Measurements from ENCODE around the gene EIF3M. TPM values are rescaled to one million over a fixed set of nuclear protein-coding genes. Genes with fewer than 3 reads are reported as not detected.

Gene EIF3M
- total and polyA plus RNA-seq, 4 donors = 115 to 223 (median 142) TPM

DNA sequence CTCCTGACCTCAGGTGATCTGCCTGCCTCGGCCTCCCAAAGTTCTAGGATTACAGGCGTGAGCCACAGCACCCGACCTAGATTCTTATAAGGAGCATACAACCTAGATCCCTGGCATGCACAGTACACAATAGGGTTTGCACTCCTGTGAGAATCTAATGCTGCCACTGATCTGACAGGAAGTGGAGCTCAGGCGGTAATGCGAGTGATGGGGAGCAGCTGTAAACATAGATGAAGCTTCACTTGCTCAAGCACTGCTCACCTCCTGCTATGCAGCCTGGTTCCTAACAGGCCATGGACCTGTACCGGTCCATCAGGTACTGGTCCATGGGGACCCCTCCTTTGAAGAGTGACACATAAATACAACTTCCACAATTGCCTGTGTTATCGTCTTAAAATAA, 44.8 kb upstream of the EIF3M start:
- H3K4me3 ChIP-seq (ENCODE audit: low read depth in 1 of 3, low read length in 3 of 3) = no peak overlapping the region
- 89% methylated on average over 7 of the region's 7 CpGs for WGBS
- H3K9me3 ChIP-seq (ENCODE audit: control insufficient read depth in 4 of 4, low read length in 3 of 4) = peaks cover 0 to 2% (median 0%) of the 10 kb centered on the region in 4 donors
- DNase-seq (ENCODE audit: low spot score) = no peak
- no peak overlapping the region for H3K9ac ChIP-seq (ENCODE audit: low read depth in 1 of 2, low read length in 2 of 2)
- TF ChIP-seq FOXA1 (IDR thresholded peaks at IDR 0.05) (no peak), SP1 (IDR thresholded peaks at IDR 0.05) (no peak), NR2F2 (IDR thresholded peaks at IDR 0.05) (no peak), ZBTB33 (IDR thresholded peaks at IDR 0.05) (no peak), ATF3 (IDR thresholded peaks at IDR 0.05) (no peak), FOXA2 (IDR thresholded peaks at IDR 0.05) (no peak), GABPA (IDR thresholded peaks at IDR 0.05 in 1 of 2, conservative IDR thresholded peaks at IDR 0.05 in 1 of 2) (no peak), RXRA (IDR thresholded peaks at IDR 0.05) (no peak), YY1 (IDR thresholded peaks at IDR 0.05) (no peak), JUND (IDR thresholded peaks at IDR 0.05) (no peak), TAF1 (conservative IDR thresholded peaks at IDR 0.05) (no peak), HNF4A (conservative IDR thresholded peaks at IDR 0.05) (no peak), HNF4G (IDR thresholded peaks at IDR 0.05) (no peak)
- TF ChIP-seq, protein P1, sequence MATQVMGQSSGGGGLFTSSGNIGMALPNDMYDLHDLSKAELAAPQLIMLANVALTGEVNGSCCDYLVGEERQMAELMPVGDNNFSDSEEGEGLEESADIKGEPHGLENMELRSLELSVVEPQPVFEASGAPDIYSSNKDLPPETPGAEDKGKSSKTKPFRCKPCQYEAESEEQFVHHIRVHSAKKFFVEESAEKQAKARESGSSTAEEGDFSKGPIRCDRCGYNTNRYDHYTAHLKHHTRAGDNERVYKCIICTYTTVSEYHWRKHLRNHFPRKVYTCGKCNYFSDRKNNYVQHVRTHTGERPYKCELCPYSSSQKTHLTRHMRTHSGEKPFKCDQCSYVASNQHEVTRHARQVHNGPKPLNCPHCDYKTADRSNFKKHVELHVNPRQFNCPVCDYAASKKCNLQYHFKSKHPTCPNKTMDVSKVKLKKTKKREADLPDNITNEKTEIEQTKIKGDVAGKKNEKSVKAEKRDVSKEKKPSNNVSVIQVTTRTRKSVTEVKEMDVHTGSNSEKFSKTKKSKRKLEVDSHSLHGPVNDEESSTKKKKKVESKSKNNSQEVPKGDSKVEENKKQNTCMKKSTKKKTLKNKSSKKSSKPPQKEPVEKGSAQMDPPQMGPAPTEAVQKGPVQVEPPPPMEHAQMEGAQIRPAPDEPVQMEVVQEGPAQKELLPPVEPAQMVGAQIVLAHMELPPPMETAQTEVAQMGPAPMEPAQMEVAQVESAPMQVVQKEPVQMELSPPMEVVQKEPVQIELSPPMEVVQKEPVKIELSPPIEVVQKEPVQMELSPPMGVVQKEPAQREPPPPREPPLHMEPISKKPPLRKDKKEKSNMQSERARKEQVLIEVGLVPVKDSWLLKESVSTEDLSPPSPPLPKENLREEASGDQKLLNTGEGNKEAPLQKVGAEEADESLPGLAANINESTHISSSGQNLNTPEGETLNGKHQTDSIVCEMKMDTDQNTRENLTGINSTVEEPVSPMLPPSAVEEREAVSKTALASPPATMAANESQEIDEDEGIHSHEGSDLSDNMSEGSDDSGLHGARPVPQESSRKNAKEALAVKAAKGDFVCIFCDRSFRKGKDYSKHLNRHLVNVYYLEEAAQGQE (IDR thresholded peaks at IDR 0.05) = no peak
- TF ChIP-seq, protein P2, sequence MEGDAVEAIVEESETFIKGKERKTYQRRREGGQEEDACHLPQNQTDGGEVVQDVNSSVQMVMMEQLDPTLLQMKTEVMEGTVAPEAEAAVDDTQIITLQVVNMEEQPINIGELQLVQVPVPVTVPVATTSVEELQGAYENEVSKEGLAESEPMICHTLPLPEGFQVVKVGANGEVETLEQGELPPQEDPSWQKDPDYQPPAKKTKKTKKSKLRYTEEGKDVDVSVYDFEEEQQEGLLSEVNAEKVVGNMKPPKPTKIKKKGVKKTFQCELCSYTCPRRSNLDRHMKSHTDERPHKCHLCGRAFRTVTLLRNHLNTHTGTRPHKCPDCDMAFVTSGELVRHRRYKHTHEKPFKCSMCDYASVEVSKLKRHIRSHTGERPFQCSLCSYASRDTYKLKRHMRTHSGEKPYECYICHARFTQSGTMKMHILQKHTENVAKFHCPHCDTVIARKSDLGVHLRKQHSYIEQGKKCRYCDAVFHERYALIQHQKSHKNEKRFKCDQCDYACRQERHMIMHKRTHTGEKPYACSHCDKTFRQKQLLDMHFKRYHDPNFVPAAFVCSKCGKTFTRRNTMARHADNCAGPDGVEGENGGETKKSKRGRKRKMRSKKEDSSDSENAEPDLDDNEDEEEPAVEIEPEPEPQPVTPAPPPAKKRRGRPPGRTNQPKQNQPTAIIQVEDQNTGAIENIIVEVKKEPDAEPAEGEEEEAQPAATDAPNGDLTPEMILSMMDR (IDR thresholded peaks at IDR 0.05; ENCODE audit: low read depth, low read length, missing input control) = no peak
- H3K27me3 ChIP-seq (ENCODE audit: control insufficient read depth in 4 of 4, insufficient read depth in 4 of 4, low read length in 3 of 4) = no peaks in the 10 kb centered on the region
- no peak overlapping the region for H3K27ac ChIP-seq (ENCODE audit: low read depth in 1 of 2, low read length in 2 of 2)
- no peaks in the 10 kb centered on the region for H3K4me1 ChIP-seq (ENCODE audit: control insufficient read depth in 4 of 4, insufficient read depth in 4 of 4, low read length in 3 of 4)
- no peaks in the 10 kb centered on the region for H3K36me3 ChIP-seq (ENCODE audit: control insufficient read depth in 4 of 4, insufficient read depth in 3 of 4, low read depth in 1 of 4, low read length in 3 of 4)

DNA sequence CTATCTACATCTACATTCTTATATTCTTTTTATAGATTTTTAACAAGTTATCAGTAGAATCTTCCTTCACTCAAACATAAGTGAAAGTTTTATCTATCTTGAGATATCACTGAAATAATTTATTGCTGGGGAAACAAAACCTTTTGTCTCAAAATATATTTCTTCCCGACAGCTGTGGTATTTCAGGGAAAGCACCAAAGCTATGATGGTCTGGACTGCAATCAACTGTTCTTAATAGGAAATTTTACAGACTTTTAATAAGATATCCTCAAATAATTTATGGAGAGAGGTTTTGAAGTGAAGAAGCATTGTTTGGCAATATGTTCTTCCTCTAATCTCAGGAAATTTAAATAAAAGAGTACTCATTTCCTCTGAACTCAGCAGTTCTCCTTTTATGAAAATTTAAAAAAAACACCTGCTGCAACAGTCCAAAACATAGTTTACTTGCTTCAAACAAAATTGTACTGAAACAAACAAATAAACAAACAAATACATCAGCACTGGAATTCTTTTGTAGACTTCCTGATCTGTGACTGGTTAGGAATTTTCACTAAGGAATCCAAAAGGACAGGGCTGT, 33.9 kb upstream of the EIF3M start:
- Histone ChIP-seq H3K36me3 (ENCODE audit: control insufficient read depth in 4 of 4, insufficient read depth in 3 of 4, low read depth in 1 of 4, low read length in 3 of 4) (no peaks in the 10 kb centered on the region), H3K9ac (ENCODE audit: low read depth in 1 of 2, low read length in 2 of 2) (no peak overlapping the region), H3K27me3 (ENCODE audit: control insufficient read depth in 4 of 4, insufficient read depth in 4 of 4, low read length in 3 of 4) (no peaks in the 10 kb centered on the region), H3K9me3 (ENCODE audit: control insufficient read depth in 4 of 4, low read length in 3 of 4) (no peaks in the 10 kb centered on the region), H3K4me3 (ENCODE audit: low read depth in 1 of 3, low read length in 3 of 3) (no peak overlapping the region), H3K4me1 (ENCODE audit: control insufficient read depth in 4 of 4, insufficient read depth in 4 of 4, low read length in 3 of 4) (no peaks in the 10 kb centered on the region), H3K27ac (ENCODE audit: low read depth in 1 of 2, low read length in 2 of 2) (no peak overlapping the region)
- WGBS = 66% methylated on average over 1 of the region's 1 CpG
- no peak for TF ChIP-seq ATF3 (IDR thresholded peaks at IDR 0.05)
- TF ChIP-seq RXRA (IDR thresholded peaks at IDR 0.05) = no peak
- no peak for TF ChIP-seq TAF1 (conservative IDR thresholded peaks at IDR 0.05)
- TF ChIP-seq SP1 (IDR thresholded peaks at IDR 0.05) = no peak
- no peak for TF ChIP-seq EGR1 (IDR thresholded peaks at IDR 0.05; ENCODE audit: low read depth in 2 of 2)
- TF ChIP-seq HNF4G (IDR thresholded peaks at IDR 0.05) = no peak
- TF ChIP-seq JUND (IDR thresholded peaks at IDR 0.05) = no peak
- no peak for TF ChIP-seq HNF4A (conservative IDR thresholded peaks at IDR 0.05)
- TF ChIP-seq FOXA1 (IDR thresholded peaks at IDR 0.05) = no peak
- TF ChIP-seq, protein P2 (IDR thresholded peaks at IDR 0.05; ENCODE audit: low read depth, low read length, missing input control) = no peak
- no peak for DNase-seq (ENCODE audit: low spot score)

Measured in liver (tissue), 9 donors.